NT2/D1 (cell line): ENCODE results near the gene ZNF605.

ENCODE experiments used
- YY1 ChIP-seq: IDR thresholded peaks from 2 replicates; pipeline ENCODE4 v1.6.1; 2011; ENCODE audit not compliant: insufficient read length, insufficient read depth
- ZNF274 ChIP-seq: IDR thresholded peaks from 2 replicates; pipeline ENCODE4 v1.6.1; 2011; ENCODE audit warnings: mild to moderate bottlenecking, low read depth, low read length

GRCh38 chr12:132965796-132966195 is 9.7 kb upstream of the ZNF605 start:
- TF ChIP-seq YY1 (no peak), ZNF274 (no peak)
